ENCODE measurements around the gene NTRK3.

DNA sequence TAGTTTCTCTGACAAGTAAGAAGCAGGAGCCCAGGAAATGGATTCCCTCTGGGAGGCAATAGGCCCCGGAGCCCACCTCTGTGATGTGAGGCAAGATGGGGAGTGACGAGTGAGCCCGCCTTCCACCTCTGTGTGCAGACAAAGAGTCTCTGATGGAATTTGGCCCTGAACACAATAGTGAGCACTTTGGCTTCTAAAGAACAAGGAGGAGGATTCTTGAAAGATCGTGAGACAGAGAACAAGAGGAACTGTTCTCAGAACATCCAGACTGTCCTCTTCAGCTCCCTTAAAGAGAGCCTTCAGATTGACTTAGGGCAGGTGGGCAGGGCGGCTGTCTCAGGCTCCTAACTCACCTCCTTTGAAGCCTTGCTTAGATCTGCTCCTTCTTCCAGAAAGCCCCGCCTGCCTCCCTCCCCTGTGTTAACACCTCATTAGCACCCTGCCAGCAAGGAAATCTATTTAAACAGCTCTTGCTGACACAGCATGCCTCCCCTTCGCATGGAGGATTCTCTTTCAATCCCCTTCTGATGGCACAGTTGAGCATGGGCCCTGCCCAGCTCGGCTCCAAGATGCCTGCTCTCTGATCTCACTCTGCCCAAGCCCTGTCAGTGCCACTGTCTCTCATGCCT, 430.3 kb downstream of the NTRK3 start:
- TF ChIP-seq, protein P1, sequence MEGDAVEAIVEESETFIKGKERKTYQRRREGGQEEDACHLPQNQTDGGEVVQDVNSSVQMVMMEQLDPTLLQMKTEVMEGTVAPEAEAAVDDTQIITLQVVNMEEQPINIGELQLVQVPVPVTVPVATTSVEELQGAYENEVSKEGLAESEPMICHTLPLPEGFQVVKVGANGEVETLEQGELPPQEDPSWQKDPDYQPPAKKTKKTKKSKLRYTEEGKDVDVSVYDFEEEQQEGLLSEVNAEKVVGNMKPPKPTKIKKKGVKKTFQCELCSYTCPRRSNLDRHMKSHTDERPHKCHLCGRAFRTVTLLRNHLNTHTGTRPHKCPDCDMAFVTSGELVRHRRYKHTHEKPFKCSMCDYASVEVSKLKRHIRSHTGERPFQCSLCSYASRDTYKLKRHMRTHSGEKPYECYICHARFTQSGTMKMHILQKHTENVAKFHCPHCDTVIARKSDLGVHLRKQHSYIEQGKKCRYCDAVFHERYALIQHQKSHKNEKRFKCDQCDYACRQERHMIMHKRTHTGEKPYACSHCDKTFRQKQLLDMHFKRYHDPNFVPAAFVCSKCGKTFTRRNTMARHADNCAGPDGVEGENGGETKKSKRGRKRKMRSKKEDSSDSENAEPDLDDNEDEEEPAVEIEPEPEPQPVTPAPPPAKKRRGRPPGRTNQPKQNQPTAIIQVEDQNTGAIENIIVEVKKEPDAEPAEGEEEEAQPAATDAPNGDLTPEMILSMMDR (IDR thresholded peaks at IDR 0.05), result no peak
- TF ChIP-seq POLR2A (IDR thresholded peaks at IDR 0.05), result no peak
